ENCODE measurements around the gene PLPPR3. TPM values are rescaled to one million over a fixed set of nuclear protein-coding genes. Genes with fewer than 3 reads are reported as not detected.

Gene PLPPR3
- total RNA-seq, 1 experiment from 2014 or later: 63.7 TPM

DNA sequence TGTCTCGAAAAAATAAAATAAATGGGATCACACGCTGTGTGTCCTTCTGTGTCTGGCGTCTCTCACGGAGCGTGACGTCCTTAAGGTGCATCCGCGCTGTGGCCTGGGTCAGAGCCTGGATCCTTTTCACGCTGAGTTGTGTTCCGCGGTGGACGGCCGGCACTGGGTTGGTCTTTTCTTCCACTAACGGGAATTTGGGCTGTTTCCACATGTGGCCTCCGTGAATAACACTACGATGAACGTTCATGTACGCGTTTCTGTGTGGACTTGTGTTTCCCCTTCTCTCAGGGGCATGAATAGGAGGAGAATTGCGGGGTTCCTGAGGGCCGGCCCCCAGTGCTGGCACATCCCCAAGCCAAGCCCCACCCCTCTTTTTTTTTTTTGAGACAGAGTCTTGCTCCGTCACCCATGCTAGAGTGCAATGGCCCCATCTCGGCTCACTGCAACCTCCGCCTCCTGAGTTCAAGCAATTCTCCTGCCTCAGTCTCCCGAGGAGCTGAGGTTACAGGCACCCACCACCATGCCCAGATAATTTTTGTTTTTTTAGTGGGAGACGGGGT lies 30.7 kb downstream of the PLPPR3 start:
- no peak overlapping the region for H3K4me3 ChIP-seq (ENCODE audit: low read depth in 2 of 2, low read length in 2 of 2)
- no peaks in the 10 kb centered on the region for H3K9me3 ChIP-seq (ENCODE audit: control insufficient read depth, insufficient read depth, low read depth, low read length)
- intact Hi-C loops (cut with micrococcal nuclease; ENCODE audit: unreplicated experiment): no loop called here
- H3K4me1 ChIP-seq (ENCODE audit: control insufficient read depth, insufficient read depth, low read length): peaks cover 24% of the 10 kb centered on the region
- no TSS peak for BruUV-seq (replicated peaks)
- H3K27ac ChIP-seq (ENCODE audit: low read length): peak overlapping the region; percentile 39; the same call in 1 of the 2 replicates
- CTCF ChIA-PET: interaction anchor here (0.6 kb wide), 1 partner anchor 9 kb away, joined by 10 read pairs; no protein-coding TSS in a partner anchor
- no peak for ATAC-seq
- in situ Hi-C loops (cut with HindIII; ENCODE audit: low pct_unique_long_range_greater_than_20kb, low sequenced_read_pairs): no loop called here
- H3K36me3 ChIP-seq (ENCODE audit: control insufficient read depth, insufficient read depth, low read length): no peaks in the 10 kb centered on the region
- POLR2A ChIA-PET: no interaction called here
- TF ChIP-seq POLR2AphosphoS5 (IDR thresholded peaks at IDR 0.05; ENCODE audit: low read depth, low read length): no peak
- no peak for TF ChIP-seq SIN3A (IDR thresholded peaks at IDR 0.05; ENCODE audit: borderline replicate concordance, insufficient read depth, low read depth, low read length)
- TF ChIP-seq TCF7L2 (IDR thresholded peaks at IDR 0.05; ENCODE audit: low read depth, low read length): no peak
- TF ChIP-seq, protein P1, sequence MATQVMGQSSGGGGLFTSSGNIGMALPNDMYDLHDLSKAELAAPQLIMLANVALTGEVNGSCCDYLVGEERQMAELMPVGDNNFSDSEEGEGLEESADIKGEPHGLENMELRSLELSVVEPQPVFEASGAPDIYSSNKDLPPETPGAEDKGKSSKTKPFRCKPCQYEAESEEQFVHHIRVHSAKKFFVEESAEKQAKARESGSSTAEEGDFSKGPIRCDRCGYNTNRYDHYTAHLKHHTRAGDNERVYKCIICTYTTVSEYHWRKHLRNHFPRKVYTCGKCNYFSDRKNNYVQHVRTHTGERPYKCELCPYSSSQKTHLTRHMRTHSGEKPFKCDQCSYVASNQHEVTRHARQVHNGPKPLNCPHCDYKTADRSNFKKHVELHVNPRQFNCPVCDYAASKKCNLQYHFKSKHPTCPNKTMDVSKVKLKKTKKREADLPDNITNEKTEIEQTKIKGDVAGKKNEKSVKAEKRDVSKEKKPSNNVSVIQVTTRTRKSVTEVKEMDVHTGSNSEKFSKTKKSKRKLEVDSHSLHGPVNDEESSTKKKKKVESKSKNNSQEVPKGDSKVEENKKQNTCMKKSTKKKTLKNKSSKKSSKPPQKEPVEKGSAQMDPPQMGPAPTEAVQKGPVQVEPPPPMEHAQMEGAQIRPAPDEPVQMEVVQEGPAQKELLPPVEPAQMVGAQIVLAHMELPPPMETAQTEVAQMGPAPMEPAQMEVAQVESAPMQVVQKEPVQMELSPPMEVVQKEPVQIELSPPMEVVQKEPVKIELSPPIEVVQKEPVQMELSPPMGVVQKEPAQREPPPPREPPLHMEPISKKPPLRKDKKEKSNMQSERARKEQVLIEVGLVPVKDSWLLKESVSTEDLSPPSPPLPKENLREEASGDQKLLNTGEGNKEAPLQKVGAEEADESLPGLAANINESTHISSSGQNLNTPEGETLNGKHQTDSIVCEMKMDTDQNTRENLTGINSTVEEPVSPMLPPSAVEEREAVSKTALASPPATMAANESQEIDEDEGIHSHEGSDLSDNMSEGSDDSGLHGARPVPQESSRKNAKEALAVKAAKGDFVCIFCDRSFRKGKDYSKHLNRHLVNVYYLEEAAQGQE (IDR thresholded peaks at IDR 0.05; ENCODE audit: insufficient read depth in 1 of 2, low read depth in 2 of 2, low read length in 1 of 2): no peak
- TF ChIP-seq, protein P2, sequence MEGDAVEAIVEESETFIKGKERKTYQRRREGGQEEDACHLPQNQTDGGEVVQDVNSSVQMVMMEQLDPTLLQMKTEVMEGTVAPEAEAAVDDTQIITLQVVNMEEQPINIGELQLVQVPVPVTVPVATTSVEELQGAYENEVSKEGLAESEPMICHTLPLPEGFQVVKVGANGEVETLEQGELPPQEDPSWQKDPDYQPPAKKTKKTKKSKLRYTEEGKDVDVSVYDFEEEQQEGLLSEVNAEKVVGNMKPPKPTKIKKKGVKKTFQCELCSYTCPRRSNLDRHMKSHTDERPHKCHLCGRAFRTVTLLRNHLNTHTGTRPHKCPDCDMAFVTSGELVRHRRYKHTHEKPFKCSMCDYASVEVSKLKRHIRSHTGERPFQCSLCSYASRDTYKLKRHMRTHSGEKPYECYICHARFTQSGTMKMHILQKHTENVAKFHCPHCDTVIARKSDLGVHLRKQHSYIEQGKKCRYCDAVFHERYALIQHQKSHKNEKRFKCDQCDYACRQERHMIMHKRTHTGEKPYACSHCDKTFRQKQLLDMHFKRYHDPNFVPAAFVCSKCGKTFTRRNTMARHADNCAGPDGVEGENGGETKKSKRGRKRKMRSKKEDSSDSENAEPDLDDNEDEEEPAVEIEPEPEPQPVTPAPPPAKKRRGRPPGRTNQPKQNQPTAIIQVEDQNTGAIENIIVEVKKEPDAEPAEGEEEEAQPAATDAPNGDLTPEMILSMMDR (IDR thresholded peaks at IDR 0.05): no peak
- no peak for DNase-seq (ENCODE audit: low read depth, low spot score)
- no peaks in the 10 kb centered on the region for H3K27me3 ChIP-seq (ENCODE audit: control insufficient read depth, insufficient read depth, low read length)

DNA sequence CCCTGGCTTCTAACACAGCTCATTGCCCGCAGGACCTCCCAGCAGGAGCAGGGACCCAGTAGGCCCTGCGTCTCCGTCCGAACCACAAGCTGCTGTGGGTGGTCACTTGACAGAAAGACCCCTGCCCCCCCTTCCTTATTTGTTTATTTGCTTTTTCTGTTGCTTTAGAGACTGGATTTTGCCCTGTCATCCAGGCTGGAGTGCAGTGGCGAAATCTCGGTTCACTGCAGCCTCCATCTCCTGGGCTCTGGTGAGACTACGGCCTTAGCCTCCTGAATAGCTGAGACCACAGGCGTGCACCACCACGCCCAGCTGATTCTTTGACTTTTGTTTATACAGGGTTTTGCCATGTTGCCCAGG lies 32.1 kb downstream of the PLPPR3 start:
- intact Hi-C loops (cut with micrococcal nuclease; ENCODE audit: unreplicated experiment) (no loop called here), in situ Hi-C loops (cut with HindIII; ENCODE audit: low pct_unique_long_range_greater_than_20kb, low sequenced_read_pairs) (no loop called here)
- no peak overlapping the region; a peak in 1 of 4 replicates for H3K4me3 ChIP-seq (ENCODE audit: low read depth in 2 of 2, low read length in 2 of 2)
- no peak for DNase-seq (ENCODE audit: low read depth, low spot score)
- no TSS peak for BruUV-seq (replicated peaks)
- CTCF ChIA-PET: no interaction called here
- POLR2A ChIA-PET: interaction anchor here (0.8 kb wide), 1 partner anchor 13 kb away, joined by 6 read pairs; no protein-coding TSS in a partner anchor
- TF ChIP-seq TCF7L2 (IDR thresholded peaks at IDR 0.05; ENCODE audit: low read depth, low read length): no peak
- TF ChIP-seq, protein P1 (IDR thresholded peaks at IDR 0.05; ENCODE audit: insufficient read depth in 1 of 2, low read depth in 2 of 2, low read length in 1 of 2): no peak
- TF ChIP-seq, protein P2 (IDR thresholded peaks at IDR 0.05): no peak
- no peak for TF ChIP-seq POLR2AphosphoS5 (IDR thresholded peaks at IDR 0.05; ENCODE audit: low read depth, low read length)
- TF ChIP-seq SIN3A (IDR thresholded peaks at IDR 0.05; ENCODE audit: borderline replicate concordance, insufficient read depth, low read depth, low read length): no peak
- peak overlapping the region; percentile 86 for H3K27ac ChIP-seq (ENCODE audit: low read length)
- no peaks in the 10 kb centered on the region for H3K9me3 ChIP-seq (ENCODE audit: control insufficient read depth, insufficient read depth, low read depth, low read length)
- H3K36me3 ChIP-seq (ENCODE audit: control insufficient read depth, insufficient read depth, low read length): no peaks in the 10 kb centered on the region
- H3K27me3 ChIP-seq (ENCODE audit: control insufficient read depth, insufficient read depth, low read length): no peaks in the 10 kb centered on the region
- ATAC-seq: peak; percentile 44
- peaks cover 24% of the 10 kb centered on the region for H3K4me1 ChIP-seq (ENCODE audit: control insufficient read depth, insufficient read depth, low read length)
